NCI-H510A treated with DMSO at 0.1 percent for 48 hours (cell line): ENCODE measurements around the gene ERBB2.
"Not testable (repeated sequence)": the region's sequence is repeated elsewhere in the genome, so short reads cannot be mapped to it uniquely, and the experiment has no call there.

ENCODE experiments used
- DNase-seq: peaks from one replicate; lab custom pipeline; 2025; lab: John Stamatoyannopoulos, UW

The ERBB2 gene

GRCh38 chr17:39745335-39746144 is 45.7 kb downstream of the ERBB2 start:
- no peak for DNase-seq

GRCh38 chr17:39746145-39746461 is 46.2 kb downstream of the ERBB2 start:
- no peak for DNase-seq

DNA sequence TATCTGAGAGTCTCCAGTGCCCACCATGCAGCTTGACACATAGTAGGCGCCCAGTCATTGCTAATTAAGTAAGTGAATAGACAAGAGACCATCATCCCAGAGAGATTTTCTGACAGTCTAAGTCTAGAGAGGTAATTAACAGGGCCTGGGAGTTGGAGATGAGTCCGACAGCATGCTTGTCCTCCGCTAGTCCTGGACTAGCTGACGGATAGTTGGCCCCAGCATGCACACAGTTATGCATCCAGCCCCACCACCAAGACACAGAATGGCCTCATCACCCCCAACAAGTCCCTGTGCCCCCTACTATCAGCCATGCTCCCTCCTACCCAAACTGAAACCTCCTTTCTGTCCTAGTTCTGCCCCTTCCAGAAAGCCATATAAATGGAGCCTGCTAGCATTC is 47.9 kb downstream of the ERBB2 start:
- DNase-seq = no peak

DNA sequence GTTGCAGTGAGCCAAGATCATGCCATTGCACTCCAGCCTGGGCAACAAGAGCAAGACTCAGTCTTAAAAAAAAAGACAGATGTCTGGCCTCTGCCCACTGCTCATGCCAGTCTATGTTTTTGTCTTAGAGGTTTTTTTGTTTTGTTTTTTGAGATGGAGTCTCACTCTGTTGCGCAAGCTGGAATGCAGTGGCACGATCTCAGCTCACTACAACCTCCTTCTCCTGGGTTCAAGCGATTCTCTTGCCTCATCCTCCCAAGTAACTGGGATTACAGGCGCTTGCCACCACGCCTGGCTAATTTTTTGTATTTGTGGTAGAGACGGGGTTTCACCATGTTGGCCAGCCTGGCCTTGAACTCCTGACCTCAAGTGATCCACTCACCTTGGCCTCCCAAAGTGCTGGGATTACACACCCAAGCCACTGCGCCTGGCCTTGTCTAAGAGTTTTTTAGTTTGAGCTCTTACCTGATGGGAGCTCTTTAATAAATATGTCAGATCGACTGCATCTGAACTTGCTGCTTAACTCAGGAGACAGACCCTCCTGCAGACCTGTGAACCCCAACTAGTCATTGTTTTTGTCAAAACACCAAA is 48.7 kb downstream of the ERBB2 start:
- not testable (repeated sequence) for DNase-seq

GRCh38 chr17:39750131-39751015 is 50.5 kb downstream of the ERBB2 start:
- no peak for DNase-seq

DNA sequence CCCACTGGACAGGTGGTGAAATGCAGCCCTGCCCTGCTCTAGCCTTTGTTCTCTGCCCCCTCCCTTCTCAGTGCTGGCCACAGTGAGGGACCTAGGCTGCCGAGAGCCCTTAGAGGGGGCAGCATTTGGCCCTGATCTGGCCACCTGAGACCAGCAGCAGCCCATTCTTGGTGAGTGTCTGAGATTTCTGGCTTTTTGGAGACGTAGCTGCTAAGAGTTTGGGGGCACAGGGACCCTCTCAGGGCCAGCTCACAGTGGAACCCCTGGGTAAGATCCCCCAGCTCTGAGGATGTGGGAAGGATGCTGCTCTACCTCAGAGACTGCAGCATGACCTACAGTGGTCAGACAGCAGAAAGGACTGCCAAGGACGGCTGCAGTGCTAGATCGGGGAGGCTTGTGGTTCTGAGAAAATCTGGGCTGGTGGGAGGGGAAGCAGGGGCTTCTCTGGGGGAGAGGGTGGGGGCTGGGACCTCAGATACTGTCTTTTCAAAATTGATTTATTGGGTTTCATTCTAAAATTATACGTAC is 51.2 kb downstream of the ERBB2 start:
- no peak for DNase-seq

GRCh38 chr17:39751637-39752036 is 51.8 kb downstream of the ERBB2 start:
- no peak for DNase-seq

DNA sequence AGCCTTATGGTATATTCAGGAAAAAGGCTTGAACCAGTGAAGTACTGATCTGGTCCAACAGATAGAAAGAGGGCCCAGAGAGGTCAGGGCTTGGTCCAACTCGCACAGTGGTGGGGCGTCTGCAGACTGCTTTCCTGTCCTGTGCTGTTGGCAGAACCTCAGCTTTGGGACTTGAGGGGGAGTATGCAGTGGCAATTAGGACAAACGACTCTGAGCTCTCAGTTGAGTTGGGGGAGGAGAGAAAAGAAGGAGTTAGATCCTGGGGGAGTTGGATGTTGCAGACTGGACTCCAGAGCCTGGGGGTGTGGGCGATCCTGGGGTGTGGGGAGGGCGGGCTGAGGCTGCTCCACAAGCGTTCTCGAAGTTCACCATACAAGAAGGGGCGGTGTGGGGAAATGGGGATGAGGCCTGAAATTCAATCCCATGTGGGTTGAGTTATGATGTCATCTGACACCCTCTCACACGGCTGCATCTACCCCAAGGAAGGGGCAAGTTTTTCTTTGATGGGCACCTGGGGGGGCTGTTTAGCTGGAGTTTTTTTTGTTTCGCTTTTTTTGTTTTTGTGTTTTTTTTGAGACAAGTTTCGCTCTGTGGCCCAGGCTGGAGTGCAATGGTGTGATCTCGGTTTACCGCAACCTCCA is 52.5 kb downstream of the ERBB2 start:
- DNase-seq = no peak

DNA sequence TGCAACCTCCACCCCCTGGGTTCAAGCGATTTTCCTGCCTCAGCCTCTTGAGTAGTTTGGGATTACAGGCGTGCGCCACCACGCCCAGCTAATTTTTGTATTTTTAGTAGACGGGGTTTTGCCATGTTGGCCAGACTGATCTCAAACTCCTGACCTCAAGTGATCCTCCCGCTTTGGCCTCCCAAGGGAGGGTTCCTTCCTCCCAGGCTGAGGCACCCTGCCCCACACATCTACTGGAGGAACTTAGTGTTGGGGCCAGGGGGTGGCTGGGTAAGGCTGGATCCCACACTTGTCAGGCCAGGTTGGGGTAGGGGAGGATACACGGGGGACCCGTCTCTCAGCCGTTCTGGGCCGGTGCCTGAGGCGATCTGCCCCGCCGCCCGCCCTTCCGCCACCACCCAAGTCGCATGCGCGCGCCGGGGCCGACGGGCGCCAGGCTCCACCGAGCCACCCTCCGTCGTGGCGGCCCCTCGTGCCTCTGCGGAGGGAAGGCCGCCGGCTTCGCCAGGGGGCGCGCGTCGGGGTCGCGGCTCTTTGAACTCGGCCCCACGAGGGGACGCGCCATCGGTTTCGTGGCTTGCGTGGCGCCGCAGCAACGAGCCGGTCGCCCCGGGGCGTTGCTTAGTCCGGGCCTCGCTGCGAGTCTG is 53.8 kb downstream of the ERBB2 start:
- DNase-seq = peak; percentile 32

DNA sequence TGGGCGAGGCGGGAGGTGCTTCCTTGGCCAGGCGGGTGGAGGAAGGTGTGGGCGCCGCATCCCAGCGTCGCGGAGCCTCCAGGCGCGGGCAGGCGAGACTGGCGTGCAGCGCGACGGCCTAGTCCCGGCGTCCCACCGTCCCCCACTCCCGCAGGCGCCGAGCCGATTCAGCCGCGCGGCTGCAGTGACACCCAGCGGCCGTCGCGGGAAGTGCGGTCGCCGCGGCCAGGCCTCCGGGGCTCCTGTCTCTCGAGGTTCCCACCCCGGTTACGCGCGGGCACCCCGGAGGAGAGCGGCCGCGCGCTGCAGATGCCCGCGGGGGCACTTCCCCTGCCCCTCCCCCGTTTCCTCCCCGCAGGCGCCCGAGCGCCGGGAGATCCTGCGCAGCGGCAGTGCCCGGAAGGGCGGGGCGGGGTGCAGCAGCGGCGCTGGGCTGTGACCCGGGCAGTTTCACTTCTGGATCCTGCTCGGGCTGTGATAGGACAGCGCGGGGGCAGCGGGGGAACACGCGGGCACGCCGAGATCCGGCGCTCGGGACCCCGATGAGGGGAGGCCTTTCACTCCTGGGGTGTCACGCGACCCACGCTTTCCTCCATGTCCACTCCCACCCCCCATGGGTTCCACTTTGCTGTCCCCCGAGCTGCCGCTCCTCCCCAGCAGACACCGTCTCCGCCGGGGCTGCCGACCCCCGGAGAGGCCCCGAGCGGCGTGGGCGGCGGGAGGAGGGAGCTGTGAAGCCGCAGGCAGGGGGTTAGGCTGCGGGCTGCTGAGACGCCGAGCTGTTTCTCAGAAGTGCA is 54.5 kb downstream of the ERBB2 start:
- DNase-seq = peak; percentile 90

GRCh38 chr17:39754958-39755553 is 55.2 kb downstream of the ERBB2 start:
- no peak for DNase-seq

GRCh38 chr17:39755554-39756379 is 55.9 kb downstream of the ERBB2 start:
- DNase-seq = no peak

DNA sequence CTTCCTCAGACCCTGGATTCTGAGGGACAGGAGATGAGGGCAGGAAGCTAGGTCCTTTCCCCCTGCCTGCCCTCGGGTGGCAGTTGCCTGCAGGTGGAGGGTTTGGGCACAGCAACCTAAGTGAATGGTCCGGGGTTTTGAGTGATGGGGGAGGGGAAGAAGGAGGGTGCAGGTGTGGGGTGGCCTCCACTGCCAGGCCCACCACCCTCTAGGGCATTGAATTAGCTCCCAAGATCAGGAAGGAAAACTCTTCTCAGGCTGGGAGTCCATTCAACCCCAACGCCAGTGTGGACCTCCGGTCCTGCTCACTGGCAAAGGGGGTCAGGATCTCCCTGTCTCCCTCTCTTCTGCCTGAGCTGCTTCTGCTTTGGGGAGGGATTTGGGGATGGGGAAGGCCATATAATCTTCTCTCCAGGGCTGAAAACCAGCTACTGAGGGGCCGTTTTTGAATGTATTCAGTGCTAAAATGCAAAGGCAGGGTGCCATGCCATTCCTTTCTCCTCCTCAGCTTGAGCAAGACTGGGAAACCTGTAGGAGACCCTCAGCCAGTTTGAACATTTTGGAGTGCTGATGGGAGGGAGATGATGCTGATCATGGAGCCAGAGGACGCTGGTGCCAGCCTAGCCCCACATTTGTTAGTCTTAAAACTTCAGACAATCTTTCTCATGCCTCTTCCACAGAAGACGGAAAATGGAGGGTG is 56.7 kb downstream of the ERBB2 start:
- no peak for DNase-seq

GRCh38 chr17:39757176-39757662 is 57.4 kb downstream of the ERBB2 start:
- no peak for DNase-seq

- DNase-seq = no peak
Measured at GRCh38 chr17:39757931-39758873, 58.3 kb downstream of the ERBB2 start.

DNA sequence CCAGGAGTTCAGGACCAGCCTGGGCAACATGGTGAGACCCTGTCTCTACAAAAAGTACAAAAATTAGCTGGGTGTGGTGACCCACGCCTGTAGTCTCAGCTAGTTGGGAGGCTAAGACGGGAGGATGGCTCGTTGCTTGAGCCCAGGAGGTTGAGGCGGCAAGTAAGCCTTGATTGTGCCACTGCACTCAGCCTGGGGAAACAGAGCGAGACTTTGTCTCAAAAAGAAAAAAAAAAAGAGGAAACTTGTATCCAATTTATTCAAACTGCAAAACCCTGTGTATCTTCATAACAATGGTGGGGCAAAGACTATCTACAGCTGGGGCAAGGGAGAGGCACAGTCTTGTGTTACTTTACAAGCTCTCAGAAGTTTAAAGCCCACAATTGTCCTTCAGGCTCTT is 59.3 kb downstream of the ERBB2 start:
- DNase-seq = no peak

DNA sequence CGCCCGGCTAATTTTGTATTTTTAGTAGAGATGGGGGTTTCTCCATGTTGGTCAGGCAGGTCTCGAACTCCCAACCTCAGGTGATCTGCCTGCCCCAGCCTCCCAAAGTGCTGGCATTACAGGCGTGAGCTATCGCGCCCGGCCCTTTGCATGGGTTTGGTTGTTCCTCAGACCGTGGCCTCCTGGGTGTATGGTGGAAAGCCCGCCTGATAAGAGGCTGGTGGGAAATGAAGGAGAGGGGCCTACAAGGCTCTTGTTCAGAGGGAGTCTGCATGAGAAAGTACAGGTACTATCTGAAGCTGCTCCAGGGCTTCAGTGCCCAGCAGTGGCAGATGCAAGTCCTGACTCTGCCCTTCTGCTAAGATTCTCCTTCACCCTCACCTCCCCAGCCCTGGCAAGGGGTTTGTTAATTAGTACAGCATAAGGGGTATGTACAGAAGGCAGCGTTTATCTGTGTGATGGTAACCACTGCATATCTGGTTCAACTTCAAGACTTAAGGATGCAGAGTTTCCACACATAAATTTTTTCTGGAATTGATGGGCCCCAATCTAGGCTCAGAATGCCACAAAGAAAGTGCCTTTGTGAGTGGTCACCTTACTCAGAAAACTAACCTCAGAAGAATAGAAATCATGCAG is 62.1 kb downstream of the ERBB2 start:
- no peak for DNase-seq
